Measurements from ENCODE around the gene CAMTA1. TPM values are rescaled to one million over a fixed set of nuclear protein-coding genes. Genes with fewer than 3 reads are reported as not detected.
A peak's percentile ranks its signal among the peaks of the same experiment; 100 is the strongest.

Gene CAMTA1
- total RNA-seq, 1 donor from 2014 or later = 160 TPM

- Histone ChIP-seq H3K36me3 (no peaks in the 10 kb centered on the region), H3K27me3 (ENCODE audit: low read depth) (peaks cover 17% of the 10 kb centered on the region), H3K4me3 (no peak overlapping the region), H3K27ac (replicated peaks) (no peak overlapping the region), H3K9me3 (replicated peaks) (no peaks in the 10 kb centered on the region), H3K4me1 (peaks cover 10% of the 10 kb centered on the region)
- no peak for TF ChIP-seq CTCF (IDR thresholded peaks at IDR 0.05; ENCODE audit: borderline replicate concordance)
- intact Hi-C loops (cut with micrococcal nuclease) = no loop called here
- no peak for DNase-seq
Measured at GRCh38 chr1:7538849-7539768, 753.9 kb downstream of the CAMTA1 start.

- Histone ChIP-seq H3K4me1 (peaks cover 10% of the 10 kb centered on the region), H3K4me3 (no peak overlapping the region), H3K9me3 (replicated peaks) (no peaks in the 10 kb centered on the region), H3K27me3 (ENCODE audit: low read depth) (peaks cover 15% of the 10 kb centered on the region), H3K27ac (replicated peaks) (no peak overlapping the region), H3K36me3 (no peaks in the 10 kb centered on the region)
- DNase-seq = no peak
- peak; percentile 52 for TF ChIP-seq CTCF (IDR thresholded peaks at IDR 0.05; ENCODE audit: borderline replicate concordance)
- intact Hi-C loops (cut with micrococcal nuclease) = no loop called here
Measured at GRCh38 chr1:7539769-7540175, 754.5 kb downstream of the CAMTA1 start.

GRCh38 chr1:7540816-7541215 lies 755.6 kb downstream of the CAMTA1 start:
- no peak for TF ChIP-seq CTCF (IDR thresholded peaks at IDR 0.05; ENCODE audit: borderline replicate concordance)
- H3K27me3 ChIP-seq (ENCODE audit: low read depth) = peaks cover 8% of the 10 kb centered on the region
- intact Hi-C loops (cut with micrococcal nuclease) = no loop called here
- no peak for DNase-seq
- no peak overlapping the region for H3K4me3 ChIP-seq
- no peaks in the 10 kb centered on the region for H3K36me3 ChIP-seq
- peaks cover 10% of the 10 kb centered on the region for H3K4me1 ChIP-seq
- no peaks in the 10 kb centered on the region for H3K9me3 ChIP-seq (replicated peaks)
- H3K27ac ChIP-seq (replicated peaks) = no peak overlapping the region

- intact Hi-C loops (cut with micrococcal nuclease) = no loop called here
- DNase-seq = no peak
- H3K4me1 ChIP-seq = peaks cover 10% of the 10 kb centered on the region
- no peaks in the 10 kb centered on the region for H3K36me3 ChIP-seq
- no peak overlapping the region for H3K4me3 ChIP-seq
- no peak overlapping the region for H3K27ac ChIP-seq (replicated peaks)
- H3K9me3 ChIP-seq (replicated peaks) = no peaks in the 10 kb centered on the region
- peaks cover 4% of the 10 kb centered on the region for H3K27me3 ChIP-seq (ENCODE audit: low read depth)
- TF ChIP-seq CTCF (IDR thresholded peaks at IDR 0.05; ENCODE audit: borderline replicate concordance) = no peak
Measured at GRCh38 chr1:7541629-7542028, 756.4 kb downstream of the CAMTA1 start.

GRCh38 chr1:7543718-7544090 lies 758.5 kb downstream of the CAMTA1 start:
- peaks cover 10% of the 10 kb centered on the region for H3K4me1 ChIP-seq
- H3K4me3 ChIP-seq = no peak overlapping the region
- no peak for TF ChIP-seq CTCF (IDR thresholded peaks at IDR 0.05; ENCODE audit: borderline replicate concordance)
- no peaks in the 10 kb centered on the region for H3K9me3 ChIP-seq (replicated peaks)
- DNase-seq = no peak
- no peaks in the 10 kb centered on the region for H3K36me3 ChIP-seq
- intact Hi-C loops (cut with micrococcal nuclease) = no loop called here
- H3K27ac ChIP-seq (replicated peaks) = no peak overlapping the region
- no peaks in the 10 kb centered on the region for H3K27me3 ChIP-seq (ENCODE audit: low read depth)

Measured in left ventricle myocardium inferior (tissue), 1 donor.